Heart left ventricle (tissue), 13 donors: ENCODE data around the gene MGST2.

Experiments
- CTCF ChIP-seq, 12 donors: fragments of 200-600 bp; sonication (generic) in 4 of 12; IDR thresholded peaks; one replicate each; pipeline versions ENCODE4 v1.5.0 to v1.8.0; 2018 to 2022; ENCODE audit warnings: antibody characterized with exemption in 12 of 12, mild to moderate bottlenecking in 5 of 12
- POLR2A ChIP-seq, 2 donors: fragments of 450-650 bp; IDR thresholded peaks; one replicate each; pipeline ENCODE4 v1.6.1; 2017; ENCODE audit warnings: antibody characterized with exemption in 2 of 2, mild to moderate bottlenecking in 2 of 2, moderate library complexity in 2 of 2
- donor health status: ischemic (EF 13 %, LVEDD 7.1; RV severe dilation, severe dysfunction).
- donor health status: DM: no; HTN: yes; CAD: no.
- donor health status: DM: no; HTN: no; CAD: no.
- donor health status: ischemic (EF 25% LVEDD 6.9; RV normal size, moderate dysfunction).
- donor health status: ischemic (EF 25% LVEDD 5.7; RV mildly dilated, moderate dysfunction).
- donor health status: ischemic (EF 35%, LVEDD 5.7; RV mildly dilated, moderate dysfunction).
- donor health status: nonischemic (EF 11% LVEDD 7.7; RV severe dilation, severe dysfunction).
- donor health status: DM: yes; HTN: yes; CAD: no.
- donor health status: PGD.
- donor health status: ischemic (EF 29% LVEDD 5.4; RV normal size, mild dysfunction).
- donor health status: nonischemic (EF 23%, LVEDD 6.1; RV moderate dilation, normal function).

DNA sequence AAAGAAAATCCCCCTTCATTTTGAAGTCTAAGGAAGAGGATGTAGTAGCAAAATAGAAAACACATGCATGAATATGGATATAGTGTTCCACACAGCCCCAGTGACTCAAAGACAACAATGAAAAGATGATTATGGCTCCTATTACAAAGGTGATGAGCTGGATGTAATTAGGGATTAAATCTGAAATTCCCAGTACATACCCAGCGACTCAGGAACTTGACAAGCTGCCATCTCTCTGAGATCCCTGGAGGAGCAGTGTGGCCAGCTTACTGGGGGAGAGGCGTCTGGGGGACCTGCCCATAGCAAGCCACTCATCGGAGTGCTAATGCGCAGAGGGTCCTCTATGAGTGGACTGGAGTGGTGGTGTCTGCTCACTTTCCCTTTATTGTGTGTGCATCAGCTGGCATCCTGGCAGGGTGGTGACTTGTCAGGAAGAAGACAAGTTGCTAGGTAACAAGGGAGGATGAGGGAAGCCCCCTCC lies 42.7 kb upstream of the MGST2 start:
- no peak for TF ChIP-seq CTCF (IDR thresholded peaks at IDR 0.05)
- no peak for TF ChIP-seq POLR2A (IDR thresholded peaks at IDR 0.05)
